Measurements from ENCODE around the gene FRMD4A. TPM values are rescaled to one million over a fixed set of nuclear protein-coding genes. Genes with fewer than 3 reads are reported as not detected.

The FRMD4A gene
- total and polyA plus RNA-seq, 7 donors: 3.0 to 27.8 (median 14.4) TPM

DNA sequence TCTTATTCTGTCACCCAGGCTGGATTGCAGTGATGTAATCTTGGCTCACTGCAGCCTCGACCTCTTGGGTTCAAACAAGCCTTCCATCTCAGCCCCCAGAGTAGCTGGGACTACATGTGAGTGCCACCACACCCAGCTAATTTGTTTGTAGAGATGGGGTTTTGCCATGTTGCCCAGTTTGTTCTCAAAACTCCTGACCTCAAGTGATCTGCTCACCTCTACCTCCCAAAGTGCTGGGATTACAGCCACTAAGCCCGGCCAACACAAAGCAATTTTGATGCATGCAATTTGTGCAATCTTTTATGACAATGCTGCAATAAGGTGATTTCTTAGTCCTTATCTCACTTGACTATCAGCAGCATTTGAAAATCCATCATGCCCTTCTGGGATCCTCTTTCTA lies 333.1 kb downstream of the FRMD4A start:
- H3K36me3 ChIP-seq: no peaks in the 10 kb centered on the region
- DNase-seq: no peak
- peak overlapping the region in 1 of 4 donors; percentile 4 for H3K27ac ChIP-seq
- 52 to 80% methylated on average over 2 of the region's 2 CpGs for WGBS, 2 donors
- no peaks in the 10 kb centered on the region for H3K9me3 ChIP-seq
- no peak overlapping the region for H3K4me3 ChIP-seq
- H3K27me3 ChIP-seq: no peaks in the 10 kb centered on the region
- peaks cover 0 to 9% (median 2%) of the 10 kb centered on the region in 4 donors for H3K4me1 ChIP-seq
- intact Hi-C loops (cut with DNase I): no loop called here
- no peak for TF ChIP-seq CTCF (IDR thresholded peaks at IDR 0.05)
- no peak for TF ChIP-seq POLR2A (IDR thresholded peaks at IDR 0.05)
- no peak for TF ChIP-seq POLR2AphosphoS5 (IDR thresholded peaks at IDR 0.05)
- no peak for TF ChIP-seq EP300 (IDR thresholded peaks at IDR 0.05)

GRCh38 chr10:13994932-13995331 lies 335.8 kb downstream of the FRMD4A start:
- Histone ChIP-seq H3K27me3 (no peaks in the 10 kb centered on the region), H3K4me1 (peaks cover 0 to 27% (median 11%) of the 10 kb centered on the region in 4 donors), H3K27ac (no peak overlapping the region), H3K36me3 (no peaks in the 10 kb centered on the region), H3K4me3 (no peak overlapping the region), H3K9me3 (no peaks in the 10 kb centered on the region)
- WGBS, 2 donors: 49 to 57% methylated on average over 5 of the region's 5 CpGs
- no peak for DNase-seq
- intact Hi-C loops (cut with DNase I): loop anchor here (5.0 kb wide), 1 partner anchor 42 kb away; no protein-coding TSS in a partner anchor
- TF ChIP-seq POLR2A (IDR thresholded peaks at IDR 0.05) (no peak), EP300 (IDR thresholded peaks at IDR 0.05) (no peak), POLR2AphosphoS5 (IDR thresholded peaks at IDR 0.05) (no peak), CTCF (IDR thresholded peaks at IDR 0.05) (no peak)

DNA sequence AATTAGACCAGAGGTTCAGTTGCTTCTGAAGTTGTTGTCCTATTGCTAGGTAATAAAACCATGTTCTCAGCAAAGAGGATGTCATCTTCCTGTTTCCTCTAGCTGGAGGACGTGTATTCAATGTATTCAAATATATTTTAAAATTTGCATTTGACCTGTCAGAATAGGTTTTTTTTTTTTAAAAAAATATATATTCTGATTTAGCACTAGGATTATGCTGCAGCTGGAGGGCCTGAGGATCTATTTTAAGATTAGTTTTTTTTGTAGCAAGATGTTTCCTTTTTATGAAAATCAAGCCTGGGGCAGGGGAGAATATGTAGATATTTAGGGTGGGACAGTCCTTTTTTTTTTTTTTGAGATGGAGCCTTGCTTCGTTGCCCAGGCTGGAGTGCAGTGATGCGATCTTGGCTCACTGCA lies 337.0 kb downstream of the FRMD4A start:
- whole genome bisulfite sequencing, 2 donors: 48 to 51% methylated on average over 3 of the region's 3 CpGs
- H3K36me3 ChIP-seq: no peaks in the 10 kb centered on the region
- intact Hi-C loops (cut with DNase I): loop anchor here (5.0 kb wide), 1 partner anchor 44 kb away; no protein-coding TSS in a partner anchor
- no peaks in the 10 kb centered on the region for H3K27me3 ChIP-seq
- H3K4me1 ChIP-seq: peaks cover 0 to 32% (median 12%) of the 10 kb centered on the region in 4 donors
- H3K9me3 ChIP-seq: no peaks in the 10 kb centered on the region
- no peak overlapping the region for H3K4me3 ChIP-seq
- no peak for TF ChIP-seq POLR2A (IDR thresholded peaks at IDR 0.05)
- TF ChIP-seq CTCF (IDR thresholded peaks at IDR 0.05): no peak
- no peak for TF ChIP-seq POLR2AphosphoS5 (IDR thresholded peaks at IDR 0.05)
- H3K27ac ChIP-seq: no peak overlapping the region
- no peak for DNase-seq

DNA sequence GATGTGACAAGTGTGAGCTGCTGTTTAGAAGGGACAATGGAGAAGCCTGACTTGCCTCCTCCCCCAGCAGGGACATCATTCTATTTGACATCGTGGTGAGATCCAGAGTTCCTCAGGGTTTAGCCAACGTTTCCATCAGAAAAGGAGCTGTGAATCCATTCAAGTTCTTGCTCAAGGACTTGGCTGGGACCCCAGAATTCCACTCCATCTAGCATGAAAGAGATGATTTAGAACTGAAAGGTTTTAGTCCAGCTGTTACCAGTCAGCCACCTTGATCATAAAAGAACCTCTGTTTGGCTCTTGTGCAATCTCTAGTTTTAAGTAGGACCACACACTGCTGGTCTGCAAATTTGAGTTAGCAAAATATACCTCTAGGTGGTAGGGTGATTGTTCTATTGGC lies 337.6 kb downstream of the FRMD4A start:
- no peaks in the 10 kb centered on the region for H3K27me3 ChIP-seq
- no peak for TF ChIP-seq CTCF (IDR thresholded peaks at IDR 0.05)
- TF ChIP-seq POLR2A (IDR thresholded peaks at IDR 0.05): no peak
- peak in 3 of 4 donors; percentile 24 to 70 (median 54) for TF ChIP-seq POLR2AphosphoS5 (IDR thresholded peaks at IDR 0.05)
- no peaks in the 10 kb centered on the region for H3K9me3 ChIP-seq
- no peaks in the 10 kb centered on the region for H3K36me3 ChIP-seq
- WGBS, 2 donors: 48 to 60% methylated on average over 2 of the region's 2 CpGs
- H3K4me1 ChIP-seq: peaks cover 0 to 32% (median 12%) of the 10 kb centered on the region in 4 donors
- H3K27ac ChIP-seq: peak overlapping the region in 1 of 4 donors; percentile 8
- no peak overlapping the region for H3K4me3 ChIP-seq
- intact Hi-C loops (cut with DNase I): loop anchor here (5.0 kb wide), 1 partner anchor 44 kb away; no protein-coding TSS in a partner anchor
- peak; percentile 87 for DNase-seq

DNA sequence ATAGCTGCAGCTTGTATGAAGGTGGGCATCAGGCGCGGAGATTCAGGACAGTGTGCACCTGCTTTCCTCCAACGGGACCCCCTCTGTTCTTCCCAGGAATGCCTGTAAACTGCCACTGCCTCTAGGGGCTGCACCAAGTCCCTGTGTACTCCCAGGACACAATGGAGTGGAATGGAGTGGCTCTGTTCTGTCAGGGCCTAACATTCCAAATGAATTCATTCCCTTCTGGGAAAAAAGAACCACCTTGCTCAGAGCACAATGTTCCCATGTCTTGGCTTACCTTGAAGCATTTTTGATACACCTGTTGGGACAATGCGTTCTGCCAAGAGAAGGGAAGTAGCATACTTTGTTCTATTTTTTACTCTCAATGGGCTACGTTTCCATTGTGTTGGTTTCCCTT lies 339.4 kb downstream of the FRMD4A start:
- 65 to 71% methylated on average over 5 of the region's 5 CpGs for WGBS, 2 donors
- DNase-seq: no peak
- intact Hi-C loops (cut with DNase I): loop anchor here (5.0 kb wide), 1 partner anchor 46 kb away; no protein-coding TSS in a partner anchor
- H3K9me3 ChIP-seq: no peaks in the 10 kb centered on the region
- no peaks in the 10 kb centered on the region for H3K36me3 ChIP-seq
- H3K27me3 ChIP-seq: no peaks in the 10 kb centered on the region
- H3K4me1 ChIP-seq: peaks cover 0 to 28% (median 12%) of the 10 kb centered on the region in 4 donors
- peak overlapping the region in 1 of 4 donors; percentile 1 for H3K4me3 ChIP-seq
- TF ChIP-seq EP300 (IDR thresholded peaks at IDR 0.05) (peak in 1 of 4 donors; percentile 51), POLR2A (IDR thresholded peaks at IDR 0.05) (no peak), POLR2AphosphoS5 (IDR thresholded peaks at IDR 0.05) (peak in 1 of 4 donors; percentile 0), CTCF (IDR thresholded peaks at IDR 0.05) (no peak)
- H3K27ac ChIP-seq: peak overlapping the region; percentile 53 to 74 (median 65)
